ENCODE results near the gene CPSF6. TPM values are rescaled to one million over a fixed set of nuclear protein-coding genes. Genes with fewer than 3 reads are reported as not detected.

CPSF6 gene
- polyA plus RNA-seq, 1 donor = 52.4 TPM

Other genes with a start within 250 kb of the CPSF6 start
- 27.3 TPM for gene LYZ, start 108.8 kb downstream of the CPSF6 start, polyA plus RNA-seq (ENCODE audit: insufficient read length)
- 13.2 TPM for gene YEATS4, start 120.2 kb downstream of the CPSF6 start, polyA plus RNA-seq (ENCODE audit: insufficient read length)
- gene FRS2, start 230.8 kb downstream of the CPSF6 start, polyA plus RNA-seq (ENCODE audit: insufficient read length) = 16.9 TPM

Measured in forelimb muscle (tissue), 1 donor.